Choroid plexus epithelial cell (primary cell): ENCODE results near the gene NEDD8.

Experiments used
- DNase-seq: peaks from one replicate; pipeline ENCODE4 v3.0.0-alpha.2; 2010; ENCODE audit warnings: low read depth
- H3K4me3 ChIP-seq: 2 replicates; pipeline ENCODE4 v1.5.1; 2011; ENCODE audit warnings: low read depth, mild to moderate bottlenecking, control low read depth, low read length, moderate library complexity
- CTCF ChIP-seq: conservative IDR thresholded peaks from 2 replicates; pipeline ENCODE4 v1.5.1; 2011; ENCODE audit warnings: low read depth, mild to moderate bottlenecking, control low read depth, inconsistent platforms, low read length, moderate library complexity

The NEDD8 gene

GRCh38 chr14:24270537-24271133 is 38.5 kb upstream of the NEDD8 start:
- no peak for TF ChIP-seq CTCF
- peak overlapping the region; percentile 98 for H3K4me3 ChIP-seq
- no peak for DNase-seq

GRCh38 chr14:24269910-24270536 is 37.9 kb upstream of the NEDD8 start:
- H3K4me3 ChIP-seq, result no peak overlapping the region
- TF ChIP-seq CTCF, result no peak
- DNase-seq, result no peak

- no peak overlapping the region for H3K4me3 ChIP-seq
- TF ChIP-seq CTCF, result no peak
- DNase-seq, result no peak
Measured at GRCh38 chr14:24269368-24269767, 37.2 kb upstream of the NEDD8 start.

DNA sequence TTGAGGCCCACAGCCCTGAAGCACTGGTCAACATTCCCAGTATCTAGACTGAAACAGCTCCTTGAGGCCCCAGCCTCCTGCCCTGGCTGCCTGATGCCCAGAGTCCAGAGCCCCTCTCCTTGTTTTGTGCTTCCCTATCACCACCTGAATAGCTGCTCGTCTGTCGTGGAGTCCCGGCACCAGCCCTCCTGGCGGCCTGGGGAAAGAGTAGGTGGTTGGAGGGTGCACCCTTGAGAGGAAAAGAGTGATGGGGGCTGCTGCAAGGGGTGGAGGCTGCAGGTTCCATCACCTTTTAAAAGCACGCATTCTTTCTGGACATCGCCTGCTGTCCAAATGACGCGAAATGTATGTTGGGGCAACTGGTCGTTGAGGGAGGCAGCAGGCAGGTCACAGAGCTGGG is 36.1 kb upstream of the NEDD8 start:
- no peak for DNase-seq
- H3K4me3 ChIP-seq, result no peak overlapping the region
- no peak for TF ChIP-seq CTCF

- no peak for DNase-seq
- H3K4me3 ChIP-seq, result no peak overlapping the region
- TF ChIP-seq CTCF, result no peak
Measured at GRCh38 chr14:24267516-24267915, 35.3 kb upstream of the NEDD8 start.

GRCh38 chr14:24266344-24267244 is 34.4 kb upstream of the NEDD8 start:
- no peak overlapping the region for H3K4me3 ChIP-seq
- no peak for DNase-seq
- TF ChIP-seq CTCF, result no peak
